DMS114 treated with DMSO at 0.1 percent for 48 hours (cell line): ENCODE results near the gene USP46.

Experiments
- DNase-seq: peaks from one replicate; lab custom pipeline; 2025; ENCODE audit not compliant: unreplicated experiment; lab: John Stamatoyannopoulos, UW

The USP46 gene

GRCh38 chr4:52657618-52658501, 1.2 kb downstream of the USP46 start:
- DNase-seq, result no peak

GRCh38 chr4:52657292-52657617, 1.8 kb downstream of the USP46 start:
- no peak for DNase-seq

- DNase-seq, result no peak
These were observed 3.6 kb downstream of the USP46 start for GRCh38 chr4:52655506-52655905.

- DNase-seq, result no peak
These were observed 7.0 kb downstream of the USP46 start for GRCh38 chr4:52651996-52652672.

- no peak for DNase-seq
These were observed 10.3 kb downstream of the USP46 start for GRCh38 chr4:52648836-52649235.

GRCh38 chr4:52646741-52647140, 12.4 kb downstream of the USP46 start:
- no peak for DNase-seq

GRCh38 chr4:52646096-52646495, 13.0 kb downstream of the USP46 start:
- DNase-seq, result no peak

GRCh38 chr4:52645300-52645699, 13.8 kb downstream of the USP46 start:
- DNase-seq, result no peak

- no peak for DNase-seq
These were observed 15.3 kb downstream of the USP46 start for GRCh38 chr4:52643785-52644244.

- no peak for DNase-seq
These were observed 15.9 kb downstream of the USP46 start for GRCh38 chr4:52643190-52643589.

GRCh38 chr4:52641854-52642563, 17.1 kb downstream of the USP46 start:
- DNase-seq, result no peak

GRCh38 chr4:52640808-52641565, 18.1 kb downstream of the USP46 start:
- DNase-seq, result no peak

GRCh38 chr4:52638717-52639116, 20.4 kb downstream of the USP46 start:
- no peak for DNase-seq

- no peak for DNase-seq
These were observed 22.0 kb downstream of the USP46 start for GRCh38 chr4:52637116-52637515.

GRCh38 chr4:52635560-52635959, 23.5 kb downstream of the USP46 start:
- no peak for DNase-seq

- no peak for DNase-seq
These were observed 24.0 kb downstream of the USP46 start for GRCh38 chr4:52635130-52635529.

- no peak for DNase-seq
These were observed 25.3 kb downstream of the USP46 start for GRCh38 chr4:52633846-52634245.

- DNase-seq, result no peak
These were observed 30.1 kb downstream of the USP46 start for GRCh38 chr4:52628974-52629373.

GRCh38 chr4:52628543-52628942, 30.6 kb downstream of the USP46 start:
- no peak for DNase-seq

GRCh38 chr4:52627876-52628275, 31.2 kb downstream of the USP46 start:
- no peak for DNase-seq

GRCh38 chr4:52625216-52625615, 33.9 kb downstream of the USP46 start:
- no peak for DNase-seq
